Sigmoid colon (tissue), 4 donors: Measurements from ENCODE around the gene YDJC.
"Not testable (repeated sequence)": the region's sequence is repeated elsewhere in the genome, so short reads cannot be mapped to it uniquely, and the experiment has no call there.

Source experiments
- EP300 ChIP-seq, 4 donors: sonication (generic); formaldehyde crosslinking; IDR thresholded peaks; one replicate each; pipeline ENCODE4 v1.6.1; 2017; ENCODE audit warnings: antibody characterized with exemption in 4 of 4
- POLR2A ChIP-seq, 2 donors: fragments of 450-650 bp; IDR thresholded peaks; one replicate each; pipeline ENCODE4 v1.6.1; 2016; ENCODE audit warnings: antibody characterized with exemption in 2 of 2, mild to moderate bottlenecking in 2 of 2, moderate library complexity in 2 of 2
- POLR2AphosphoS5 ChIP-seq, 4 donors: sonication (generic); formaldehyde crosslinking; IDR thresholded peaks; one replicate each; pipeline ENCODE4 v1.6.1; 2017; ENCODE audit warnings: antibody characterized with exemption in 4 of 4
- TF ChIP-seq, protein P1 (sequence below), 4 experiments: fragments of 450-650 bp in 3 of 4; fragments of 200-600 bp in 1 of 4; IDR thresholded peaks; one replicate each; pipeline ENCODE4 v1.5.1; 2016 to 2019; ENCODE audit warnings: antibody characterized with exemption in 4 of 4, mild to moderate bottlenecking in 3 of 4, moderate library complexity in 2 of 4

DNA sequence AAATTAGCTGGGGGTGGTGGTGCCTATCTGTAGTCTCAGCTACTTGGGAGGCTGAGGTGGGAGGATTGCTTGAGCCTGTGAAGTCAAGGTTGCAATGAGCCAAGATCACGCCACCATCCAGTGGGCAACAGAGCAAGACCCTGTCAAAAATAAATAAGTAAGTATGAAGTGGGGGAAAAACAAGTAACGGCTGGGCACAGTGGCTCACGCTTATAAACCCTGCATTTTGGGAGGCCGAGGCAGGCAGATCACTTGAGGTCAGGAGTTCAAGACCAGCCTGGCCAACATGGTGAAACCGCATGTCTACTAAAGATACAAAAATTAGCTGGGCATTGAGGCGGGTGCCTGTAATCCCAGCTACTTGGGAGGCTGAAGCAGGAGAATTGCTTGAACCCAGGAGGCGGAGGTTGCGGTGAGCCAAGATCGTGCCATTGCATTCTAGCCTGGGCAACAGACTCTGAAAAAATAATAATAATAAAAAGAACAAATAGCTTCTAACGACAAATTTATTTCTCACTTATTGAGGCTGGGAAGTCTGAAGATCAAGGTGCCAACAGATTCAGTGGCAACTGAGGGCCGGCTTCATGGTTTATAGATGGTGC lies 20.2 kb downstream of the YDJC start:
- not testable (repeated sequence) for TF ChIP-seq POLR2A, EP300, POLR2AphosphoS5 (IDR thresholded peaks at IDR 0.05)
- TF ChIP-seq, protein P1, sequence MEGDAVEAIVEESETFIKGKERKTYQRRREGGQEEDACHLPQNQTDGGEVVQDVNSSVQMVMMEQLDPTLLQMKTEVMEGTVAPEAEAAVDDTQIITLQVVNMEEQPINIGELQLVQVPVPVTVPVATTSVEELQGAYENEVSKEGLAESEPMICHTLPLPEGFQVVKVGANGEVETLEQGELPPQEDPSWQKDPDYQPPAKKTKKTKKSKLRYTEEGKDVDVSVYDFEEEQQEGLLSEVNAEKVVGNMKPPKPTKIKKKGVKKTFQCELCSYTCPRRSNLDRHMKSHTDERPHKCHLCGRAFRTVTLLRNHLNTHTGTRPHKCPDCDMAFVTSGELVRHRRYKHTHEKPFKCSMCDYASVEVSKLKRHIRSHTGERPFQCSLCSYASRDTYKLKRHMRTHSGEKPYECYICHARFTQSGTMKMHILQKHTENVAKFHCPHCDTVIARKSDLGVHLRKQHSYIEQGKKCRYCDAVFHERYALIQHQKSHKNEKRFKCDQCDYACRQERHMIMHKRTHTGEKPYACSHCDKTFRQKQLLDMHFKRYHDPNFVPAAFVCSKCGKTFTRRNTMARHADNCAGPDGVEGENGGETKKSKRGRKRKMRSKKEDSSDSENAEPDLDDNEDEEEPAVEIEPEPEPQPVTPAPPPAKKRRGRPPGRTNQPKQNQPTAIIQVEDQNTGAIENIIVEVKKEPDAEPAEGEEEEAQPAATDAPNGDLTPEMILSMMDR (IDR thresholded peaks at IDR 0.05), result not testable (repeated sequence)
